H1 (cell line): ENCODE measurements around the gene EEF1A2. TPM values are rescaled to one million over a fixed set of nuclear protein-coding genes. Genes with fewer than 3 reads are reported as not detected.

Experiments used
- CTCF ChIA-PET: fragments of 300-600 bp; sonication (Branson Sonifier 250); formaldehyde crosslinking; loops from one replicate; lab custom pipeline; 2021; ENCODE audit not compliant: partially characterized antibody; lab: Charles Lee
- POLR2A ChIA-PET: fragments of 300-600 bp; sonication (Branson Sonifier 250); formaldehyde crosslinking; loops from one replicate; lab custom pipeline; 2021; ENCODE audit warnings: inconsistent platforms; ENCODE audit not compliant: partially characterized antibody; lab: Charles Lee
- DNase-seq, 2 experiments: peaks; one replicate each; pipeline versions ENCODE4 v3.0.0 to v3.0.0-alpha.2; 2010 to 2022; ENCODE audit warnings: low spot score in 2 of 2, low read depth in 1 of 2, mixed read lengths in 1 of 2
- FAIRE-seq: peaks from 2 replicates; lab custom pipeline; 2011; peaks lifted over from hg19 to GRCh38; lab: Jason Lieb, UNC
- H2AFZ ChIP-seq: 2 replicates; pipeline ENCODE4 v1.8.1; 2012; ENCODE audit warnings: low read length, inconsistent platforms
- H2AK5ac ChIP-seq: 2 replicates; pipeline ENCODE4 v1.6.1; 2013; ENCODE audit warnings: low read depth, low read length
- H2BK120ac ChIP-seq: replicated peaks from 2 replicates; pipeline ENCODE3; 2013; ENCODE audit warnings: low read depth, low read length, inconsistent platforms
- H2BK12ac ChIP-seq: 2 replicates; pipeline ENCODE4 v1.6.1; 2013; ENCODE audit warnings: low read depth, low read length
- H2BK15ac ChIP-seq: 2 replicates; pipeline ENCODE4 v1.6.1; 2013; ENCODE audit warnings: low read length
- H2BK20ac ChIP-seq: 2 replicates; pipeline ENCODE4 v1.6.1; 2013; ENCODE audit warnings: low read length
- H2BK5ac ChIP-seq: 2 replicates; pipeline ENCODE4 v1.6.1; 2013; ENCODE audit warnings: low read depth, low read length
- H3K14ac ChIP-seq: 2 replicates; pipeline ENCODE4 v1.6.1; 2013; ENCODE audit warnings: inconsistent platforms; ENCODE audit not compliant: insufficient read length
- H3K18ac ChIP-seq: 2 replicates; pipeline ENCODE4 v1.6.1; 2013; ENCODE audit warnings: low read length; ENCODE audit errors: extremely low read depth
- H3K23ac ChIP-seq: 2 replicates; pipeline ENCODE4 v1.6.1; 2013; ENCODE audit warnings: inconsistent platforms; ENCODE audit not compliant: insufficient read length
- H3K23me2 ChIP-seq: 2 replicates; pipeline ENCODE4 v1.6.1; 2013; ENCODE audit warnings: low read depth, low read length
- H3K27ac ChIP-seq: 2 replicates; pipeline ENCODE4 v1.6.1; 2011; ENCODE audit warnings: low read depth, low read length, inconsistent platforms
- H3K27me3 ChIP-seq, 4 experiments: replicated peaks in 1 of 4; 1 replicate in 1 of 4; 2 replicates in 3 of 4; pipeline versions ENCODE4 v1.6.1 to v1.8.1; 2011 to 2013; ENCODE audit warnings: low read length in 3 of 4, mild to moderate bottlenecking in 3 of 4, inconsistent platforms in 2 of 4, mixed read lengths in 2 of 4, moderate library complexity in 1 of 4; ENCODE audit not compliant: control insufficient read depth in 3 of 4, insufficient read depth in 3 of 4; ENCODE audit errors: extremely low read depth in 1 of 4
- H3K36me3 ChIP-seq, 4 experiments: 2 replicates each; pipeline versions ENCODE4 v1.6.1 to v1.8.1; 2011 to 2013; ENCODE audit warnings: mild to moderate bottlenecking in 4 of 4, low read length in 3 of 4, moderate library complexity in 2 of 4, control low read depth in 1 of 4, inconsistent platforms in 1 of 4; ENCODE audit not compliant: insufficient read depth in 4 of 4, control insufficient read depth in 2 of 4
- H3K4ac ChIP-seq: replicated peaks from 2 replicates; pipeline ENCODE3; 2013; ENCODE audit warnings: low read length, low read depth, mixed read lengths, inconsistent platforms; ENCODE audit not compliant: insufficient read length
- H3K4me1 ChIP-seq, 4 experiments: replicated peaks in 1 of 4; 1 replicate in 1 of 4; 2 replicates in 3 of 4; pipeline versions ENCODE4 v1.6.1 to v1.8.1; 2011 to 2013; ENCODE audit warnings: low read length in 3 of 4, inconsistent platforms in 2 of 4, mixed read lengths in 1 of 4; ENCODE audit not compliant: insufficient read depth in 4 of 4, control insufficient read depth in 3 of 4
- H3K4me2 ChIP-seq, 2 experiments: 2 replicates each; pipeline versions ENCODE4 v1.6.1 to v1.8.1; 2011 to 2013; ENCODE audit warnings: low read depth in 2 of 2, low read length in 2 of 2, control low read depth in 1 of 2, inconsistent platforms in 1 of 2, mild to moderate bottlenecking in 1 of 2; ENCODE audit not compliant: insufficient read depth in 1 of 2
- H3K4me3 ChIP-seq, 4 experiments: fragments of 200-600, 300-600 bp in 1 of 4; sonication (generic), shearing (Covaris generic), sonication (Bioruptor Twin) in 1 of 4; 2 replicates each; pipeline versions ENCODE4 v1.5.1 to v1.8.1; 2011 to 2016; ENCODE audit warnings: low read length in 4 of 4, low read depth in 3 of 4, control low read depth in 2 of 4, inconsistent platforms in 2 of 4, mild to moderate bottlenecking in 2 of 4, mixed read lengths in 1 of 4, moderate library complexity in 1 of 4; ENCODE audit not compliant: insufficient read depth in 2 of 4; ENCODE audit errors: extremely low read depth in 1 of 4
- H3K56ac ChIP-seq: replicated peaks from 2 replicates; pipeline ENCODE3; 2013; ENCODE audit warnings: low read depth, mild to moderate bottlenecking, mixed read lengths, low read length, inconsistent platforms; ENCODE audit not compliant: insufficient read length
- H3K79me1 ChIP-seq: 2 replicates; pipeline ENCODE4 v1.6.1; 2013; ENCODE audit warnings: low read depth, low read length, control low read depth
- H3K79me2 ChIP-seq, 2 experiments: 2 replicates each; pipeline versions ENCODE4 v1.6.1 to v1.8.1; 2012 to 2013; ENCODE audit warnings: low read length in 2 of 2, mild to moderate bottlenecking in 2 of 2, inconsistent platforms in 1 of 2; ENCODE audit not compliant: insufficient read depth in 2 of 2, control insufficient read depth in 1 of 2
- H3K9ac ChIP-seq, 4 experiments: replicated peaks in 1 of 4; 1 replicate in 1 of 4; 2 replicates in 3 of 4; pipeline versions ENCODE4 v1.6.1 to v1.8.1; 2011 to 2013; ENCODE audit warnings: low read depth in 3 of 4, low read length in 3 of 4, control low read depth in 2 of 4, mild to moderate bottlenecking in 2 of 4, moderate library complexity in 2 of 4, inconsistent platforms in 1 of 4; ENCODE audit errors: extremely low read depth in 1 of 4
- H3K9me3 ChIP-seq, 2 experiments: 2 replicates each; pipeline versions ENCODE4 v1.6.1 to v1.8.1; 2012 to 2013; ENCODE audit warnings: mild to moderate bottlenecking in 2 of 2, moderate library complexity in 2 of 2, control low read depth in 1 of 2, inconsistent platforms in 1 of 2, low read depth in 1 of 2, low read length in 1 of 2, mixed read lengths in 1 of 2; ENCODE audit not compliant: insufficient read depth in 2 of 2
- H4K20me1 ChIP-seq, 2 experiments: replicated peaks in 1 of 2; 2 replicates each; pipeline versions ENCODE3 to v1.8.1; 2011 to 2013; ENCODE audit warnings: inconsistent platforms in 2 of 2, low read length in 2 of 2, mild to moderate bottlenecking in 1 of 2; ENCODE audit not compliant: insufficient read depth in 2 of 2, control insufficient read depth in 1 of 2
- H4K5ac ChIP-seq: 2 replicates; pipeline ENCODE4 v1.6.1; 2013; ENCODE audit warnings: low read length, low read depth, mixed read lengths, inconsistent platforms; ENCODE audit not compliant: insufficient read length
- H4K8ac ChIP-seq: 2 replicates; pipeline ENCODE4 v1.8.0; 2013; ENCODE audit warnings: mild to moderate bottlenecking, moderate library complexity, low read length, inconsistent platforms; ENCODE audit not compliant: insufficient read depth; ENCODE audit errors: extremely low read depth
- H4K91ac ChIP-seq: replicated peaks from 2 replicates; pipeline ENCODE3; 2013; ENCODE audit warnings: low read length, mixed read lengths, inconsistent platforms; ENCODE audit not compliant: insufficient read length
- BCL11A ChIP-seq, 2 experiments: IDR thresholded peaks; one replicate each; pipeline ENCODE4 v1.6.1; 2011; ENCODE audit warnings: low read depth in 2 of 2, low read length in 2 of 2, mild to moderate bottlenecking in 2 of 2
- CTBP2 ChIP-seq: IDR thresholded peaks from 2 replicates; pipeline ENCODE4 v1.7.0; 2011; ENCODE audit warnings: borderline replicate concordance, mild to moderate bottlenecking, moderate library complexity, mixed read lengths, low read length; ENCODE audit not compliant: insufficient read depth, insufficient read length
- EGR1 ChIP-seq: IDR thresholded peaks from 2 replicates; pipeline ENCODE4 v1.6.1; 2011; ENCODE audit warnings: low read depth, low read length, borderline replicate concordance
- HDAC2 ChIP-seq, 2 experiments: fragments of 300-600 bp in 1 of 2; sonication (generic) in 1 of 2; IDR thresholded peaks; 2 replicates each; pipeline ENCODE4 v1.6.1; 2011 to 2012; ENCODE audit warnings: low read depth in 2 of 2, low read length in 2 of 2, mild to moderate bottlenecking in 2 of 2, moderate library complexity in 2 of 2, borderline replicate concordance in 1 of 2, inconsistent platforms in 1 of 2
- JUND ChIP-seq: IDR thresholded peaks from 2 replicates; pipeline ENCODE4 v1.6.1; 2011; ENCODE audit warnings: mild to moderate bottlenecking, improper control_type of control experiment, low read length
- MAFK ChIP-seq: IDR thresholded peaks from 2 replicates; pipeline ENCODE4 v1.6.1; 2012; ENCODE audit warnings: low read depth, mild to moderate bottlenecking, improper control_type of control experiment, low read length
- POLR2AphosphoS5 ChIP-seq: IDR thresholded peaks from 2 replicates; pipeline ENCODE4 v1.6.1; 2011; ENCODE audit warnings: low read depth, low read length
- SIRT6 ChIP-seq: IDR thresholded peaks from one replicate; pipeline ENCODE4 v1.7.1; 2012; ENCODE audit warnings: low read length, inconsistent platforms
- SP2 ChIP-seq: IDR thresholded peaks from 2 replicates; pipeline ENCODE4 v1.6.1; 2012; ENCODE audit warnings: mild to moderate bottlenecking, low read length, inconsistent platforms
- SUZ12 ChIP-seq: fragments of 200-600 bp; sonication (generic); IDR thresholded peaks from 2 replicates; pipeline ENCODE4 v1.6.1; 2012; ENCODE audit warnings: mild to moderate bottlenecking, inconsistent platforms, low read length, moderate library complexity, mixed read lengths
- TEAD4 ChIP-seq: IDR thresholded peaks from 2 replicates; pipeline ENCODE4 v1.6.1; 2012; ENCODE audit warnings: low read depth, low read length, inconsistent platforms, mixed read lengths
- USF2 ChIP-seq: IDR thresholded peaks from 2 replicates; pipeline ENCODE4 v1.6.1; 2011; ENCODE audit warnings: low read length, improper control_type of control experiment
- ZNF274 ChIP-seq: IDR thresholded peaks from 2 replicates; pipeline ENCODE4 v1.7.0; 2012; ENCODE audit warnings: low read length, borderline replicate concordance; ENCODE audit errors: extremely low read depth
- WGBS, 2 experiments: shearing (Covaris generic) in 1 of 2; methylation state at CpG; one replicate each; pipeline versions ENCODE4 v1.1.6 to v1.1.7; 2013 to 2015; ENCODE audit warnings: low lambda C conversion rate in 2 of 2, mixed read lengths in 2 of 2, inconsistent platforms in 1 of 2, low coverage in 1 of 2, missing lambda C conversion rate in 1 of 2; ENCODE audit not compliant: insufficient replicate concordance in 2 of 2, insufficient coverage in 1 of 2, insufficient read length in 1 of 2; ENCODE audit errors: extremely low coverage in 1 of 2, missing lambda C conversion rate in 1 of 2; 5-methylcytosine and 5-hydroxymethylcytosine counted together
- polyA plus RNA-seq, 7 experiments: library from polyadenylated mRNA; depleted of rRNA in 3 of 7; stranded (reverse) in 5 of 7; unstranded in 2 of 7; fragments of >200 nt in 5 of 7; fragments of 200-250 nt in 2 of 7; gene quantifications; 1 replicate in 5 of 7; 2 replicates in 1 of 7; 4 replicates in 1 of 7; pipeline versions ENCODE4 v1.2.1 to v1.2.3, GENCODE V29; 2011 to 2013; ENCODE audit warnings: missing spikeins in 2 of 7, mixed read lengths in 2 of 7
- total RNA-seq: library from RNA; stranded (reverse); fragmentation: NEBNext Ultra II Directional; extraction: Animal tissue kit (Norgen Biotek cat#: 25700); gene quantifications from 2 replicates; pipeline ENCODE4 v1.2.1, GENCODE V29; 2021

Gene EEF1A2
- total and polyA plus RNA-seq, 2 of the 8 experiments (the other 6 are each of a cell fraction or from before 2014, with no cell fraction given): 7.4 to 25.8 TPM

GRCh38 chr20:63447320-63447719 is 51.6 kb downstream of the EEF1A2 start:
- H2BK120ac ChIP-seq: no peak overlapping the region
- peaks cover 0 to 11% (median 5%) of the 10 kb centered on the region in 4 experiments; a peak in 3 of 7 replicates for H3K4me1 ChIP-seq
- H3K4me3 ChIP-seq: no peak overlapping the region
- no peak overlapping the region for H4K8ac ChIP-seq
- H3K4ac ChIP-seq: no peak overlapping the region
- no peak overlapping the region for H3K4me2 ChIP-seq
- no peak overlapping the region for H2BK15ac ChIP-seq
- POLR2A ChIA-PET: interaction anchor here (1.8 kb wide), 1 partner anchor 23 kb away, joined by 9 read pairs; no protein-coding TSS in a partner anchor
- FAIRE-seq (no peak), DNase-seq (no peak)
- H3K23me2 ChIP-seq: peaks cover 12% of the 10 kb centered on the region; the same call in 1 of the 2 replicates
- no peaks in the 10 kb centered on the region for H3K27me3 ChIP-seq
- 82% methylated on average over 16 of the region's 16 CpGs; no CpG with 5 or more reads in 1 of the 2 experiments for WGBS, 2 experiments
- peaks cover 22% of the 10 kb centered on the region for H3K79me1 ChIP-seq
- H3K9ac ChIP-seq: no peak overlapping the region; a peak in 1 of 7 replicates
- no peak overlapping the region for H2AFZ ChIP-seq
- H2BK20ac ChIP-seq: no peak overlapping the region
- no peak overlapping the region for H3K23ac ChIP-seq
- H3K36me3 ChIP-seq: no peaks in the 10 kb centered on the region
- no peak overlapping the region for H4K91ac ChIP-seq
- H2BK12ac ChIP-seq: 0 out of 2 replicates have a peak overlapping the region, but pooled peaks have one; percentile 7
- CTCF ChIA-PET: interaction anchor here (2.1 kb wide), 1 partner anchor 72 kb away, joined by 6 read pairs; the partner anchor contains the start of gene PPDPF
- 0 out of 2 replicates have a peak overlapping the region, but pooled peaks have one; percentile 39 for H2AK5ac ChIP-seq
- H3K9me3 ChIP-seq: no peaks in the 10 kb centered on the region; a peak in 1 of 4 replicates
- H4K20me1 ChIP-seq: peaks cover 0 to 21% of the 10 kb centered on the region in 2 experiments
- no peak overlapping the region for H3K14ac ChIP-seq
- H4K5ac ChIP-seq: no peak overlapping the region
- H3K56ac ChIP-seq: no peak overlapping the region
- H3K79me2 ChIP-seq: peaks cover 0 to 47% of the 10 kb centered on the region in 2 experiments; a peak in 2 of 4 replicates
- no peak overlapping the region for H3K27ac ChIP-seq
- no peak overlapping the region for H3K18ac ChIP-seq
- no peak overlapping the region for H2BK5ac ChIP-seq
- TF ChIP-seq ZNF274: no peak
- TF ChIP-seq JUND: no peak
- TF ChIP-seq SIRT6: no peak
- no peak for TF ChIP-seq EGR1
- no peak for TF ChIP-seq MAFK
- TF ChIP-seq POLR2AphosphoS5: no peak
- TF ChIP-seq SUZ12: no peak
- TF ChIP-seq BCL11A (IDR thresholded peaks at IDR 0.05; ENCODE audit: low read depth in 2 of 2, low read length in 2 of 2): no peak
- TF ChIP-seq HDAC2 (IDR thresholded peaks at IDR 0.05; ENCODE audit: borderline replicate concordance in 1 of 2, low read depth in 2 of 2, low read length in 2 of 2): no peak
- TF ChIP-seq SP2: no peak
- TF ChIP-seq CTBP2: no peak
- no peak for TF ChIP-seq USF2
- TF ChIP-seq TEAD4: no peak
